HepG2 (cell line): ENCODE data around the gene TLK1. TPM values are rescaled to one million over a fixed set of nuclear protein-coding genes. Genes with fewer than 3 reads are reported as not detected.
A peak's percentile ranks its signal among the peaks of the same experiment; 100 is the strongest.

Experiments
- ATAC-seq: fragments of 200-7000 bp; cut with Tn5 transposase; 3 replicates; pipeline ENCODE4 v1.9.1; 2020; ENCODE audit warnings: mild to moderate bottlenecking, moderate library complexity
- BruUV-seq: library from RNA; stranded (reverse); fragments of 400-500 nt; replicated peaks from 2 replicates; lab custom pipeline; 2021; lab: Mats Ljungman, UMichigan
- CTCF ChIA-PET: fragments of 300-600 bp; formaldehyde crosslinking; extraction: SDS; loops from one replicate; lab custom pipeline; 2021; ENCODE audit warnings: low total read pairs, inconsistent platforms, low intra/inter-chr PET ratio; lab: Yijun Ruan, JAX
- POLR2A ChIA-PET: fragments of 350-600 bp; sonication (Branson Sonifier 250); formaldehyde crosslinking; loops from one replicate; lab custom pipeline; 2020; ENCODE audit warnings: antibody characterized with exemption, inconsistent platforms; lab: Yijun Ruan, JAX
- DNase-seq: peaks from one replicate; pipeline ENCODE4 v3.0.0-alpha.2; 2015; ENCODE audit warnings: low spot score
- FAIRE-seq: peaks from 3 replicates; lab custom pipeline; 2011; peaks lifted over from hg19 to GRCh38; lab: Jason Lieb, UNC
- H2AFZ ChIP-seq: one replicate; pipeline ENCODE4 v1.6.1; 2011; ENCODE audit warnings: low read length, inconsistent platforms
- H3K27ac ChIP-seq: fragments of 300-600 bp; 3 replicates; pipeline ENCODE4 v1.8.0; 2011; ENCODE audit warnings: mixed run types, mild to moderate bottlenecking, mixed read lengths, low read length, inconsistent platforms; ENCODE audit not compliant: insufficient read depth; ENCODE audit errors: extremely low read length
- H3K27me3 ChIP-seq, 2 experiments: fragments of 200-600 bp in 1 of 2; 2 replicates in 1 of 2; 3 replicates in 1 of 2; pipeline versions ENCODE4 v1.6.0 to v1.8.0; 2011; ENCODE audit warnings: low read length in 2 of 2, mild to moderate bottlenecking in 2 of 2, moderate library complexity in 2 of 2, inconsistent platforms in 1 of 2; ENCODE audit not compliant: insufficient read depth in 2 of 2, control insufficient read depth in 1 of 2
- H3K36me3 ChIP-seq, 2 experiments: fragments of 200-600 bp in 1 of 2; replicated peaks in 1 of 2; 2 replicates in 1 of 2; 3 replicates in 1 of 2; pipeline versions ENCODE4 v1.5.1 to v1.8.0; 2011; ENCODE audit warnings: low read length in 2 of 2, inconsistent platforms in 1 of 2; ENCODE audit not compliant: insufficient read depth in 2 of 2, control insufficient read depth in 1 of 2
- H3K4me1 ChIP-seq: 2 replicates; pipeline ENCODE4 v1.5.1; 2012; ENCODE audit warnings: low read length, inconsistent platforms; ENCODE audit not compliant: insufficient read depth
- H3K4me2 ChIP-seq: 2 replicates; pipeline ENCODE4 v1.6.0; 2011; ENCODE audit warnings: low read depth, low read length, inconsistent platforms
- H3K4me3 ChIP-seq, 3 experiments: fragments of 200-600 bp in 1 of 3; sonication (generic), shearing (Covaris generic) in 1 of 3; replicated peaks in 1 of 3; 2 replicates each; pipeline ENCODE4 v1.5.1; 2011 to 2016; ENCODE audit warnings: low read length in 3 of 3, inconsistent platforms in 2 of 3, low read depth in 2 of 3, mild to moderate bottlenecking in 2 of 3, control low read depth in 1 of 3, mixed read lengths in 1 of 3; ENCODE audit not compliant: insufficient read depth in 1 of 3
- H3K79me2 ChIP-seq: one replicate; pipeline ENCODE4 v1.6.1; 2011; ENCODE audit warnings: low read length, inconsistent platforms; ENCODE audit not compliant: insufficient read depth
- H3K9ac ChIP-seq: 2 replicates; pipeline ENCODE4 v1.6.0; 2011; ENCODE audit warnings: mild to moderate bottlenecking, low read depth, low read length, inconsistent platforms; ENCODE audit not compliant: insufficient read depth
- H3K9me3 ChIP-seq: 2 replicates; pipeline ENCODE4 v1.5.1; 2012; ENCODE audit warnings: mild to moderate bottlenecking, low read length
- H4K20me1 ChIP-seq: 2 replicates; pipeline ENCODE4 v1.6.0; 2011; ENCODE audit warnings: inconsistent platforms, mild to moderate bottlenecking, low read length, moderate library complexity; ENCODE audit not compliant: insufficient read depth
- BHLHE40 ChIP-seq: IDR thresholded peaks from 2 replicates; pipeline ENCODE4 v1.6.1; 2011; ENCODE audit warnings: low read length, improper control_type of control experiment
- CCAR2 ChIP-seq: fragments of 200-400 bp; formaldehyde crosslinking; optimal IDR thresholded peaks from 2 replicates; pipeline ENCODE3; 2018; ENCODE audit warnings: low read depth, mild to moderate bottlenecking, low read length, moderate library complexity
- CREB1 ChIP-seq, 2 experiments: fragments of 450-650 bp in 1 of 2; IDR thresholded peaks; 2 replicates each; pipeline ENCODE4 v1.6.1; 2016 to 2017; ENCODE audit warnings: control low read depth in 1 of 2, mild to moderate bottlenecking in 1 of 2, missing compliant biosample characterization in 1 of 2, missing genetic modification characterization in 1 of 2
- DNMT3B ChIP-seq: conservative IDR thresholded peaks from 2 replicates; pipeline ENCODE4 v1.6.1; 2016; ENCODE audit warnings: missing biosample characterization, control low read depth
- GATAD1 ChIP-seq: IDR thresholded peaks from 2 replicates; pipeline ENCODE4 v1.6.1; 2016; ENCODE audit warnings: missing genetic modification reagents, missing compliant biosample characterization
- GFI1 ChIP-seq: sonication (generic); formaldehyde crosslinking; IDR thresholded peaks from 2 replicates; pipeline ENCODE4 v1.5.0; 2020; ENCODE audit warnings: missing genetic modification reagents, mild to moderate bottlenecking, borderline replicate concordance
- MZF1 ChIP-seq: sonication (generic); formaldehyde crosslinking; IDR thresholded peaks from 2 replicates; pipeline ENCODE4 v1.8.1; 2023; ENCODE audit warnings: mild to moderate bottlenecking, missing genetic modification reagents, borderline replicate concordance
- NR2C2 ChIP-seq: sonication (generic); formaldehyde crosslinking; IDR thresholded peaks from 2 replicates; pipeline ENCODE4 v1.4.0; 2020; ENCODE audit warnings: missing genetic modification reagents, mild to moderate bottlenecking, moderate library complexity, borderline replicate concordance
- RCOR2 ChIP-seq: IDR thresholded peaks from 2 replicates; pipeline ENCODE4 v1.6.1; 2016; ENCODE audit warnings: missing biosample characterization, missing genetic modification reagents
- SYNCRIP ChIP-seq: fragments of 200-400 bp; formaldehyde crosslinking; IDR thresholded peaks from 2 replicates; pipeline ENCODE4 v1.6.1; 2018; ENCODE audit warnings: mild to moderate bottlenecking, low read depth, low read length; ENCODE audit not compliant: insufficient read depth
- TAF15 ChIP-seq: fragments of 200-400 bp; formaldehyde crosslinking; IDR thresholded peaks from one replicate; pipeline ENCODE4 v1.6.1; 2018; ENCODE audit warnings: mild to moderate bottlenecking, low read depth, low read length; ENCODE audit not compliant: poor library complexity, severe bottlenecking
- TSC22D2 ChIP-seq: sonication (generic); formaldehyde crosslinking; IDR thresholded peaks from 2 replicates; pipeline ENCODE4 v1.5.1; 2020; ENCODE audit warnings: missing genetic modification reagents, mild to moderate bottlenecking, borderline replicate concordance
- ZNF530 ChIP-seq: sonication (generic); formaldehyde crosslinking; IDR thresholded peaks from 2 replicates; pipeline ENCODE4 v1.5.0; 2020; ENCODE audit warnings: low read depth, mild to moderate bottlenecking, missing genetic modification reagents
- ZNF780A ChIP-seq: sonication (generic); formaldehyde crosslinking; IDR thresholded peaks from 2 replicates; pipeline ENCODE4 v1.8.0; 2022; ENCODE audit warnings: mild to moderate bottlenecking, missing genetic modification reagents, moderate library complexity
- whole genome bisulfite sequencing: methylation state at CpG from one replicate; pipeline ENCODE4 v1.1.6; 2017; ENCODE audit warnings: low lambda C conversion rate; 5-methylcytosine and 5-hydroxymethylcytosine counted together
- in situ Hi-C: cut with HindIII; loops from 2 replicates; pipeline ENCODE4 v1.10.0; 2017; ENCODE audit warnings: low pct_unique_long_range_greater_than_20kb; ENCODE audit not compliant: extremely low pct_ligation_motif_present
- intact Hi-C: fragments of 100-400 bp; cut with micrococcal nuclease; formaldehyde crosslinking; loops from one replicate; pipeline ENCODE4 v1.10.0; 2022; ENCODE audit not compliant: unreplicated experiment
- polyA plus RNA-seq, 8 experiments: library from polyadenylated mRNA; depleted of rRNA in 3 of 8; stranded (reverse) in 7 of 8; unstranded in 1 of 8; fragments of >200 nt; fragmentation: Illumina TruSeq in 4 of 8; extraction: Trizol in 4 of 8; gene quantifications; 2 replicates each; pipeline versions ENCODE4 v1.2.1 to v1.2.3, GENCODE V29; 2011 to 2016; ENCODE audit warnings: low read depth in 4 of 8, missing spikeins in 1 of 8, mixed read lengths in 1 of 8; ENCODE audit not compliant: insufficient read depth in 1 of 8
- total RNA-seq, 5 experiments: library from RNA; depleted of rRNA; stranded (reverse); fragments of >200 nt; fragmentation: Illumina TruSeq; extraction: Trizol; gene quantifications; 2 replicates each; pipeline ENCODE4 v1.2.3, GENCODE V29; 2016; ENCODE audit warnings: low read depth in 1 of 5
- TF ChIP-seq, protein P1 (sequence below): IDR thresholded peaks from 2 replicates; pipeline ENCODE4 v1.6.1; 2016; ENCODE audit warnings: missing compliant biosample characterization, missing genetic modification reagents, borderline replicate concordance
- TF ChIP-seq, protein P2 (sequence below): sonication (generic); formaldehyde crosslinking; IDR thresholded peaks from 2 replicates; pipeline ENCODE4 v1.8.0; 2022; ENCODE audit warnings: mild to moderate bottlenecking, missing genetic modification reagents, borderline replicate concordance
- TF ChIP-seq, protein P3 (sequence below): sonication (generic); formaldehyde crosslinking; IDR thresholded peaks from 2 replicates; pipeline ENCODE4 v1.8.1; 2022; ENCODE audit warnings: mild to moderate bottlenecking, missing genetic modification reagents
- TF ChIP-seq, protein P4 (sequence below): sonication (generic); formaldehyde crosslinking; IDR thresholded peaks from 2 replicates; pipeline ENCODE4 v1.4.0; 2020; ENCODE audit warnings: low read depth, missing genetic modification reagents

The TLK1 gene
- total and polyA plus RNA-seq, 2 of the 13 experiments (the other 11 are each of a cell fraction or from before 2014, with no cell fraction given), result 16.8 to 28.7 TPM

DNA sequence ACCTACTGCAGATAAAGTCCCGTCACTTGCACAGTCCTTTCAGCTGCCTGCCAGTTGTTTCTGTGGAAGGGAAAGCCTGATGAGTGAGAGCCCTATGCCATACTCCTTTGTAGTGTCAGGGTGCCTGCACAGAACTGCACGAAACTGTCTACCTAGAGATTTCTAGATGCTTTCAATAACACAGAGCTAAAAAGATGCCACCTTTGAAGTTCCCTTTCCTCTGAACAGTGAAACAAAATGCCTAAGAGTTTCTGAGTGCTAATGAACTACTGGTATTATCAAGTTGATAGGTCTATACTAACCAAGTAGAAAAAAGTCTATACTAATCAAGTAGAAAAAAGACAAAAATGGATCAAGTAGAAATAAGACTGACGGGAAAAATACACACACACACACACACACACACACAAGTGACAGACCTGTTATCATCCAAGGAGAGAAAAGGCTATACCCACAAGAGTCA lies 79.0 kb downstream of the TLK1 start:
- intact Hi-C loops (loop anchor here (10.0 kb wide), 1 partner anchor 333 kb away; no protein-coding TSS in a partner anchor), in situ Hi-C loops (no loop called here)
- no peaks in the 10 kb centered on the region for H3K27me3 ChIP-seq
- no peak overlapping the region for H3K27ac ChIP-seq
- peak; percentile 45 for ATAC-seq
- H3K4me1 ChIP-seq, result peaks cover 13% of the 10 kb centered on the region
- H4K20me1 ChIP-seq, result peaks cover 2% of the 10 kb centered on the region; the same call in 1 of the 2 replicates
- POLR2A ChIA-PET, result no interaction called here
- no peak overlapping the region for H3K4me2 ChIP-seq
- no peak overlapping the region for H3K9ac ChIP-seq
- CTCF ChIA-PET, result no interaction called here
- WGBS, result 97% methylated on average over 3 of the region's 3 CpGs
- FAIRE-seq, result no peak
- no peaks in the 10 kb centered on the region for H3K9me3 ChIP-seq
- H3K4me3 ChIP-seq, result no peak overlapping the region
- peaks cover 9 to 33% of the 10 kb centered on the region in 2 experiments for H3K36me3 ChIP-seq
- BruUV-seq, result no TSS peak
- DNase-seq, result no peak
- peaks cover 57% of the 10 kb centered on the region for H3K79me2 ChIP-seq
- no peak overlapping the region for H2AFZ ChIP-seq
- no peak for TF ChIP-seq RCOR2
- no peak for TF ChIP-seq GATAD1 (CRISPR knock-in tag)
- no peak for TF ChIP-seq NR2C2
- TF ChIP-seq DNMT3B (CRISPR knock-in tag), result no peak
- TF ChIP-seq SYNCRIP, result no peak
- TF ChIP-seq, protein P1, sequence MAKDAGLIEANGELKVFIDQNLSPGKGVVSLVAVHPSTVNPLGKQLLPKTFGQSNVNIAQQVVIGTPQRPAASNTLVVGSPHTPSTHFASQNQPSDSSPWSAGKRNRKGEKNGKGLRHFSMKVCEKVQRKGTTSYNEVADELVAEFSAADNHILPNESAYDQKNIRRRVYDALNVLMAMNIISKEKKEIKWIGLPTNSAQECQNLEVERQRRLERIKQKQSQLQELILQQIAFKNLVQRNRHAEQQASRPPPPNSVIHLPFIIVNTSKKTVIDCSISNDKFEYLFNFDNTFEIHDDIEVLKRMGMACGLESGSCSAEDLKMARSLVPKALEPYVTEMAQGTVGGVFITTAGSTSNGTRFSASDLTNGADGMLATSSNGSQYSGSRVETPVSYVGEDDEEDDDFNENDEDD, result no peak
- TF ChIP-seq, protein P2, sequence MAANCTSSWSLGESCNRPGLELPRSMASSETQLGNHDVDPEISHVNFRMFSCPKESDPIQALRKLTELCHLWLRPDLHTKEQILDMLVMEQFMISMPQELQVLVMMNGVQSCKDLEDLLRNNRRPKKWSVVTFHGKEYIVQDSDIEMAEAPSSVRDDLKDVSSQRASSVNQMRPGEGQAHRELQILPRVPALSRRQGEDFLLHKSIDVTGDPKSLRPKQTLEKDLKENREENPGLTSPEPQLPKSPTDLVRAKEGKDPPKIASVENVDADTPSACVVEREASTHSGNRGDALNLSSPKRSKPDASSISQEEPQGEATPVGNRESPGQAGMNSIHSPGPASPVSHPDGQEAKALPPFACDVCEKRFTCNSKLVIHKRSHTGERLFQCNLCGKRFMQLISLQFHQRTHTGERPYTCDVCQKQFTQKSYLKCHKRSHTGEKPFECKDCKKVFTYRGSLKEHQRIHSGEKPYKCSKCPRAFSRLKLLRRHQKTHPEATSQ (CRISPR knock-in tag), result no peak
- no peak for TF ChIP-seq BHLHE40
- no peak for TF ChIP-seq TSC22D2 (CRISPR knock-in tag)
- no peak for TF ChIP-seq CCAR2
- TF ChIP-seq, protein P3, sequence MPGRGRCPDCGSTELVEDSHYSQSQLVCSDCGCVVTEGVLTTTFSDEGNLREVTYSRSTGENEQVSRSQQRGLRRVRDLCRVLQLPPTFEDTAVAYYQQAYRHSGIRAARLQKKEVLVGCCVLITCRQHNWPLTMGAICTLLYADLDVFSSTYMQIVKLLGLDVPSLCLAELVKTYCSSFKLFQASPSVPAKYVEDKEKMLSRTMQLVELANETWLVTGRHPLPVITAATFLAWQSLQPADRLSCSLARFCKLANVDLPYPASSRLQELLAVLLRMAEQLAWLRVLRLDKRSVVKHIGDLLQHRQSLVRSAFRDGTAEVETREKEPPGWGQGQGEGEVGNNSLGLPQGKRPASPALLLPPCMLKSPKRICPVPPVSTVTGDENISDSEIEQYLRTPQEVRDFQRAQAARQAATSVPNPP, result no peak
- no peak for TF ChIP-seq CREB1 (IDR thresholded peaks at IDR 0.05)
- TF ChIP-seq CREB1 (CRISPR knock-in tag; IDR thresholded peaks at IDR 0.05), result no peak
- TF ChIP-seq, protein P4, sequence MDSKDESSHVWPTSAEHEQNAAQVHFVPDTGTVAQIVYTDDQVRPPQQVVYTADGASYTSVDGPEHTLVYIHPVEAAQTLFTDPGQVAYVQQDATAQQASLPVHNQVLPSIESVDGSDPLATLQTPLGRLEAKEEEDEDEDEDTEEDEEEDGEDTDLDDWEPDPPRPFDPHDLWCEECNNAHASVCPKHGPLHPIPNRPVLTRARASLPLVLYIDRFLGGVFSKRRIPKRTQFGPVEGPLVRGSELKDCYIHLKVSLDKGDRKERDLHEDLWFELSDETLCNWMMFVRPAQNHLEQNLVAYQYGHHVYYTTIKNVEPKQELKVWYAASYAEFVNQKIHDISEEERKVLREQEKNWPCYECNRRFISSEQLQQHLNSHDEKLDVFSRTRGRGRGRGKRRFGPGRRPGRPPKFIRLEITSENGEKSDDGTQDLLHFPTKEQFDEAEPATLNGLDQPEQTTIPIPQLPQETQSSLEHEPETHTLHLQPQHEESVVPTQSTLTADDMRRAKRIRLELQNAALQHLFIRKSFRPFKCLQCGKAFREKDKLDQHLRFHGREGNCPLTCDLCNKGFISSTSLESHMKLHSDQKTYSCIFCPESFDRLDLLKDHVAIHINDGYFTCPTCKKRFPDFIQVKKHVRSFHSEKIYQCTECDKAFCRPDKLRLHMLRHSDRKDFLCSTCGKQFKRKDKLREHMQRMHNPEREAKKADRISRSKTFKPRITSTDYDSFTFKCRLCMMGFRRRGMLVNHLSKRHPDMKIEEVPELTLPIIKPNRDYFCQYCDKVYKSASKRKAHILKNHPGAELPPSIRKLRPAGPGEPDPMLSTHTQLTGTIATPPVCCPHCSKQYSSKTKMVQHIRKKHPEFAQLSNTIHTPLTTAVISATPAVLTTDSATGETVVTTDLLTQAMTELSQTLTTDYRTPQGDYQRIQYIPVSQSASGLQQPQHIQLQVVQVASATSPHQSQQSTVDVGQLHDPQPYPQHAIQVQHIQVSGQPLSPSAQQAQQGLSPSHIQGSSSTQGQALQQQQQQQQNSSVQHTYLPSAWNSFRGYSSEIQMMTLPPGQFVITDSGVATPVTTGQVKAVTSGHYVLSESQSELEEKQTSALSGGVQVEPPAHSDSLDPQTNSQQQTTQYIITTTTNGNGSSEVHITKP (CRISPR knock-in tag), result no peak
- no peak for TF ChIP-seq MZF1 (CRISPR knock-in tag)
- TF ChIP-seq TAF15, result no peak
- TF ChIP-seq GFI1 (CRISPR knock-in tag), result no peak
- TF ChIP-seq ZNF780A (CRISPR knock-in tag), result no peak
- TF ChIP-seq ZNF530 (CRISPR knock-in tag), result no peak
